Parathyroid adenoma (tissue), 2 donors: ENCODE measurements around the gene TRIM9.

ENCODE experiments used
- H2AFZ ChIP-seq: fragments of 300-600 bp; sonication (generic); one replicate; pipeline ENCODE4 v1.7.0; 2017; ENCODE audit warnings: antibody characterized with exemption, mild to moderate bottlenecking
- H3K27ac ChIP-seq: fragments of 300-600 bp; sonication (generic); one replicate; pipeline ENCODE4 v1.7.0; 2017
- H3K27me3 ChIP-seq: fragments of 300-600 bp; sonication (generic); one replicate; pipeline ENCODE4 v1.7.0; 2017; ENCODE audit warnings: low read length; ENCODE audit not compliant: control insufficient read depth, insufficient read depth
- H3K36me3 ChIP-seq: fragments of 300-600 bp; sonication (generic); one replicate; pipeline ENCODE4 v1.7.0; 2017; ENCODE audit warnings: low read length; ENCODE audit not compliant: control insufficient read depth, insufficient read depth
- H3K4me1 ChIP-seq: fragments of 300-600 bp; sonication (generic); one replicate; pipeline ENCODE4 v1.7.0; 2017; ENCODE audit warnings: control low read depth
- H3K4me2 ChIP-seq: fragments of 300-600 bp; sonication (generic); one replicate; pipeline ENCODE4 v1.7.0; 2017; ENCODE audit warnings: low read length
- H3K4me3 ChIP-seq: fragments of 300-600 bp; sonication (generic); one replicate; pipeline ENCODE4 v1.7.0; 2017; ENCODE audit warnings: low read depth, low read length
- H3K79me2 ChIP-seq: fragments of 300-600 bp; sonication (generic); one replicate; pipeline ENCODE4 v1.7.0; 2017; ENCODE audit warnings: control low read depth
- H3K9ac ChIP-seq: fragments of 300-600 bp; sonication (generic); one replicate; pipeline ENCODE4 v1.7.0; 2017; ENCODE audit warnings: mild to moderate bottlenecking
- H3K9me3 ChIP-seq: fragments of 300-600 bp; sonication (generic); one replicate; pipeline ENCODE4 v1.7.0; 2017; ENCODE audit warnings: low read length; ENCODE audit not compliant: control insufficient read depth
- CTCF ChIP-seq: fragments of 300-600 bp; sonication (generic); IDR thresholded peaks from one replicate; pipeline ENCODE4 v1.7.0; 2017; ENCODE audit warnings: antibody characterized with exemption, mild to moderate bottlenecking
- donor health status: primary hyperparathyroidism.

TRIM9 gene

GRCh38 chr14:50979941-50980850 is 114.7 kb downstream of the TRIM9 start:
- Histone ChIP-seq H3K4me1 (no peaks in the 10 kb centered on the region), H3K4me2 (no peak overlapping the region)
- no peak for TF ChIP-seq CTCF

GRCh38 chr14:50978888-50979287 is 116.0 kb downstream of the TRIM9 start:
- TF ChIP-seq CTCF, result no peak
- Histone ChIP-seq H3K9me3 (no peaks in the 10 kb centered on the region), H3K4me3 (no peak overlapping the region), H3K4me1 (no peaks in the 10 kb centered on the region), H3K36me3 (no peaks in the 10 kb centered on the region), H3K79me2 (no peaks in the 10 kb centered on the region), H3K27ac (no peak overlapping the region), H3K27me3 (no peaks in the 10 kb centered on the region), H3K4me2 (no peak overlapping the region), H2AFZ (no peak overlapping the region), H3K9ac (no peak overlapping the region)

More at GRCh38 chr14:50979941-50980850, 114.7 kb downstream of the TRIM9 start:
- Histone ChIP-seq H3K27me3 (no peaks in the 10 kb centered on the region), H3K9ac (no peak overlapping the region), H3K36me3 (no peaks in the 10 kb centered on the region), H3K27ac (no peak overlapping the region), H2AFZ (no peak overlapping the region), H3K79me2 (no peaks in the 10 kb centered on the region), H3K9me3 (no peaks in the 10 kb centered on the region), H3K4me3 (no peak overlapping the region)

- Histone ChIP-seq H3K27ac (no peak overlapping the region), H3K9ac (no peak overlapping the region)
Observed at GRCh38 chr14:50978529-50978871, 116.4 kb downstream of the TRIM9 start.

GRCh38 chr14:50977863-50978528 is 116.9 kb downstream of the TRIM9 start:
- H3K27me3 ChIP-seq, result no peaks in the 10 kb centered on the region
- no peak overlapping the region for H3K27ac ChIP-seq
- no peak overlapping the region for H3K4me3 ChIP-seq
- H3K9ac ChIP-seq, result no peak overlapping the region
- H2AFZ ChIP-seq, result no peak overlapping the region
- no peaks in the 10 kb centered on the region for H3K4me1 ChIP-seq
- no peaks in the 10 kb centered on the region for H3K9me3 ChIP-seq
- no peak overlapping the region for H3K4me2 ChIP-seq
- H3K79me2 ChIP-seq, result no peaks in the 10 kb centered on the region
- no peak for TF ChIP-seq CTCF
- no peaks in the 10 kb centered on the region for H3K36me3 ChIP-seq

More at GRCh38 chr14:50978529-50978871, 116.4 kb downstream of the TRIM9 start:
- H3K27me3 ChIP-seq, result no peaks in the 10 kb centered on the region
- no peak overlapping the region for H2AFZ ChIP-seq
- H3K4me1 ChIP-seq, result no peaks in the 10 kb centered on the region
- no peak overlapping the region for H3K4me3 ChIP-seq
- H3K9me3 ChIP-seq, result no peaks in the 10 kb centered on the region
- H3K4me2 ChIP-seq, result no peak overlapping the region
- no peaks in the 10 kb centered on the region for H3K79me2 ChIP-seq
- no peak for TF ChIP-seq CTCF
- no peaks in the 10 kb centered on the region for H3K36me3 ChIP-seq
